ENCODE results near the gene ARHGEF33.

The ARHGEF33 gene

DNA sequence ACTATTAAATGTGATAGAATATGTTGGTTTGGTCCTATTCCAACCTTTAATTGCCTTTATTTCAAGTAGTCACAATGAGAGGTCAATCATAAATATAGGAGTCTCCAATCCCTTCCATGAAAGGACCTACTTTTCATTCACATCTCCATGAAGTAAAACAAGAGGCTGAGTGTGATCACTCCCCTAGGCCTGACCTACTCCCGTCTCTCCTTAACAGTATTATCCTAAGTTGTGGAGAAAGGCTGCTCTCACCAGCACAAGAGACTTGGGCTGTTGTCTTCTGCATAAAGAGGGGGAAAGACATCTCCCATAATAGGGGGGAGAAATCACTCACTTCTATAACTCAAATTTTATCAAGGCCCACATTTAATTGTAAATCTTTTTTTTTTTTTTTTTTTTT lies 125.7 kb downstream of the ARHGEF33 start:
- Histone ChIP-seq H3K27me3 (replicated peaks; ENCODE audit: control insufficient read depth, insufficient read depth, low read length) (no peaks in the 10 kb centered on the region), H3K36me3 (ENCODE audit: control insufficient read depth, insufficient read depth, low read length) (no peaks in the 10 kb centered on the region), H3K4me3 (replicated peaks; ENCODE audit: low read depth, low read length) (no peak overlapping the region)
- TF ChIP-seq, protein P1, sequence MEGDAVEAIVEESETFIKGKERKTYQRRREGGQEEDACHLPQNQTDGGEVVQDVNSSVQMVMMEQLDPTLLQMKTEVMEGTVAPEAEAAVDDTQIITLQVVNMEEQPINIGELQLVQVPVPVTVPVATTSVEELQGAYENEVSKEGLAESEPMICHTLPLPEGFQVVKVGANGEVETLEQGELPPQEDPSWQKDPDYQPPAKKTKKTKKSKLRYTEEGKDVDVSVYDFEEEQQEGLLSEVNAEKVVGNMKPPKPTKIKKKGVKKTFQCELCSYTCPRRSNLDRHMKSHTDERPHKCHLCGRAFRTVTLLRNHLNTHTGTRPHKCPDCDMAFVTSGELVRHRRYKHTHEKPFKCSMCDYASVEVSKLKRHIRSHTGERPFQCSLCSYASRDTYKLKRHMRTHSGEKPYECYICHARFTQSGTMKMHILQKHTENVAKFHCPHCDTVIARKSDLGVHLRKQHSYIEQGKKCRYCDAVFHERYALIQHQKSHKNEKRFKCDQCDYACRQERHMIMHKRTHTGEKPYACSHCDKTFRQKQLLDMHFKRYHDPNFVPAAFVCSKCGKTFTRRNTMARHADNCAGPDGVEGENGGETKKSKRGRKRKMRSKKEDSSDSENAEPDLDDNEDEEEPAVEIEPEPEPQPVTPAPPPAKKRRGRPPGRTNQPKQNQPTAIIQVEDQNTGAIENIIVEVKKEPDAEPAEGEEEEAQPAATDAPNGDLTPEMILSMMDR (IDR thresholded peaks at IDR 0.05; ENCODE audit: insufficient read depth, low read length, poor library complexity, severe bottlenecking) = no peak
- no peak for DNase-seq (ENCODE audit: extremely low read depth, insufficient read length)

DNA sequence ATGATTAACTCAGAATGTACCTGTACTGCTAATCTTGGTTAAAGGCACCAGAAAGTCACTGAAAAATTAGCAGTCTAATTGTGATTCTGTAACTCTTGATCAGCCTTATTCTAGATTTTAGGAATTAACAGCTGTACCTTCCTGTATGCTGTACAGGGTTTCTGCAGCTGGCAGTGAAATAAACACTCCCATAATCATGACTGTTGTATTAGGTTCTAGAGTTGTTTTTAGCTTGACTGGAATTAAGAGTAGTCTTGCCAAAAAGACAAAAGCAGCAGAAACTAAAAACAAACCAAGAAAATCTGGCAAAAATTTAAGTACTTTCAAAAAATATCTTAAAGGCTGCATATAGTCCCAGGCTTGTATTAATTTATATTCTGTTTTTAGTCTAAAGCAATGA lies 127.7 kb downstream of the ARHGEF33 start:
- no peak overlapping the region for H3K4me3 ChIP-seq (replicated peaks; ENCODE audit: low read depth, low read length)
- no peak for DNase-seq (ENCODE audit: extremely low read depth, insufficient read length)
- H3K27me3 ChIP-seq (replicated peaks; ENCODE audit: control insufficient read depth, insufficient read depth, low read length) = no peaks in the 10 kb centered on the region
- TF ChIP-seq, protein P1 (IDR thresholded peaks at IDR 0.05; ENCODE audit: insufficient read depth, low read length, poor library complexity, severe bottlenecking) = no peak
- no peaks in the 10 kb centered on the region; the same call in 1 of the 2 replicates for H3K36me3 ChIP-seq (ENCODE audit: control insufficient read depth, insufficient read depth, low read length)

GRCh38 chr2:39018638-39019037 lies 129.0 kb downstream of the ARHGEF33 start:
- Histone ChIP-seq H3K4me3 (replicated peaks; ENCODE audit: low read depth, low read length) (no peak overlapping the region), H3K27me3 (replicated peaks; ENCODE audit: control insufficient read depth, insufficient read depth, low read length) (no peaks in the 10 kb centered on the region), H3K36me3 (ENCODE audit: control insufficient read depth, insufficient read depth, low read length) (no peaks in the 10 kb centered on the region; the same call in 1 of the 2 replicates)
- TF ChIP-seq, protein P1 (IDR thresholded peaks at IDR 0.05; ENCODE audit: insufficient read depth, low read length, poor library complexity, severe bottlenecking) = no peak
- no peak for DNase-seq (ENCODE audit: extremely low read depth, insufficient read length)

GRCh38 chr2:39020383-39020782 lies 130.7 kb downstream of the ARHGEF33 start:
- no peaks in the 10 kb centered on the region; the same call in 1 of the 2 replicates for H3K36me3 ChIP-seq (ENCODE audit: control insufficient read depth, insufficient read depth, low read length)
- TF ChIP-seq, protein P1 (IDR thresholded peaks at IDR 0.05; ENCODE audit: insufficient read depth, low read length, poor library complexity, severe bottlenecking) = no peak
- H3K4me3 ChIP-seq (replicated peaks; ENCODE audit: low read depth, low read length) = no peak overlapping the region
- DNase-seq (ENCODE audit: extremely low read depth, insufficient read length) = no peak
- H3K27me3 ChIP-seq (replicated peaks; ENCODE audit: control insufficient read depth, insufficient read depth, low read length) = no peaks in the 10 kb centered on the region

GRCh38 chr2:39022642-39023235 lies 133.1 kb downstream of the ARHGEF33 start:
- Histone ChIP-seq H3K4me3 (replicated peaks; ENCODE audit: low read depth, low read length) (no peak overlapping the region), H3K27me3 (replicated peaks; ENCODE audit: control insufficient read depth, insufficient read depth, low read length) (no peaks in the 10 kb centered on the region), H3K36me3 (ENCODE audit: control insufficient read depth, insufficient read depth, low read length) (no peaks in the 10 kb centered on the region; the same call in 1 of the 2 replicates)
- TF ChIP-seq, protein P1 (IDR thresholded peaks at IDR 0.05; ENCODE audit: insufficient read depth, low read length, poor library complexity, severe bottlenecking) = no peak
- no peak for DNase-seq (ENCODE audit: extremely low read depth, insufficient read length)

DNA sequence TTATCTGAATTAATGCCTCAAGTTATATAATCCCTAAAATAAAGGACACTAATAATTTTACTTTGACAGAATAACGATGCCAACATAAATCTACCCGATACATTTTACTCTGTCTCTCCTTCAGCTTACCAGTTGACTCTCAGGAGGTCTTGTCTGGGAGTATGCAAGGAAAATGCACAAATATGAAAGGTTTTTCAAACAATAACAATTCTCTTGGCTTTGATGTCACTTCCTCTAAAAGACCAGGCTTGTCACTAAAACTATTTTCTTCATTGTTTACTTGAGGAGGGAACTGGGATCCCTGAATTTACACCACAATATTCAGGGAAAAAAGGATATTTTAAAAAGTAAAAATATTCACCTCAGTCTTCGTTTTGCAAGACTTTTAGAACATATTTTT lies 134.0 kb downstream of the ARHGEF33 start:
- H3K4me3 ChIP-seq (replicated peaks; ENCODE audit: low read depth, low read length) = no peak overlapping the region
- H3K27me3 ChIP-seq (replicated peaks; ENCODE audit: control insufficient read depth, insufficient read depth, low read length) = no peaks in the 10 kb centered on the region
- TF ChIP-seq, protein P1 (IDR thresholded peaks at IDR 0.05; ENCODE audit: insufficient read depth, low read length, poor library complexity, severe bottlenecking) = no peak
- DNase-seq (ENCODE audit: extremely low read depth, insufficient read length) = no peak
- no peaks in the 10 kb centered on the region; the same call in none of the 2 replicates for H3K36me3 ChIP-seq (ENCODE audit: control insufficient read depth, insufficient read depth, low read length)

All from GM06990 (cell line).